Mammary epithelial cell (primary cell): ENCODE results near the gene GRK7.

Source experiments
- EZH2 ChIP-seq: IDR thresholded peaks from 2 replicates; pipeline ENCODE4 v1.6.1; 2012; ENCODE audit warnings: low read length, inconsistent platforms, borderline replicate concordance
- TF ChIP-seq, protein P1 (sequence below), 2 donors: IDR thresholded peaks in 1 of 2; conservative IDR thresholded peaks in 1 of 2; 2 replicates each; pipeline ENCODE4 v1.5.1; 2011 to 2012; ENCODE audit warnings: inconsistent platforms in 2 of 2, low read length in 2 of 2, mild to moderate bottlenecking in 2 of 2, control low read depth in 1 of 2, low read depth in 1 of 2; ENCODE audit not compliant: insufficient read depth in 1 of 2; ENCODE audit errors: extremely low read depth in 1 of 2

DNA sequence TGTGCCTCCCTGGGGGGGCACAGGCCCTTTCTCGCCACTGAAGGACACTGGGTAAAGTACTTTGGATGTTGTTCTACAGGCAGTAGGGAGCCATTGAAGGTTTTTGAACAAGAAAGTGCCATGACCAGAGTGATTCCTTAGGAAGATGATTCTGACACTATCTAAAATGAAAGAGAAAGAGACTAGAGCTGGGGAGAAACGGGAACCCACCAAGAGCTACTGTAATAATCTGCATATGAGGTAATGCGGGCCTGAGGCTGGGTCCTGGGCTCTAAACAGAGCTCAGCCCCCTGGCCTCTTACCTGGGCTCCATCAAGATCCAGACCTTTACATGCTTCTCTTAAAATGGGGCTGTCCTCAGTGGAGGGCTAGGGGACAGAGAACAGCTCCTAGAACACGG, 24.9 kb downstream of the GRK7 start:
- TF ChIP-seq, protein P1, sequence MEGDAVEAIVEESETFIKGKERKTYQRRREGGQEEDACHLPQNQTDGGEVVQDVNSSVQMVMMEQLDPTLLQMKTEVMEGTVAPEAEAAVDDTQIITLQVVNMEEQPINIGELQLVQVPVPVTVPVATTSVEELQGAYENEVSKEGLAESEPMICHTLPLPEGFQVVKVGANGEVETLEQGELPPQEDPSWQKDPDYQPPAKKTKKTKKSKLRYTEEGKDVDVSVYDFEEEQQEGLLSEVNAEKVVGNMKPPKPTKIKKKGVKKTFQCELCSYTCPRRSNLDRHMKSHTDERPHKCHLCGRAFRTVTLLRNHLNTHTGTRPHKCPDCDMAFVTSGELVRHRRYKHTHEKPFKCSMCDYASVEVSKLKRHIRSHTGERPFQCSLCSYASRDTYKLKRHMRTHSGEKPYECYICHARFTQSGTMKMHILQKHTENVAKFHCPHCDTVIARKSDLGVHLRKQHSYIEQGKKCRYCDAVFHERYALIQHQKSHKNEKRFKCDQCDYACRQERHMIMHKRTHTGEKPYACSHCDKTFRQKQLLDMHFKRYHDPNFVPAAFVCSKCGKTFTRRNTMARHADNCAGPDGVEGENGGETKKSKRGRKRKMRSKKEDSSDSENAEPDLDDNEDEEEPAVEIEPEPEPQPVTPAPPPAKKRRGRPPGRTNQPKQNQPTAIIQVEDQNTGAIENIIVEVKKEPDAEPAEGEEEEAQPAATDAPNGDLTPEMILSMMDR (conservative IDR thresholded peaks at IDR 0.05 in 1 of 2, IDR thresholded peaks at IDR 0.05 in 1 of 2; ENCODE audit: extremely low read depth in 1 of 2, insufficient read depth in 1 of 2, low read depth in 1 of 2, low read length in 2 of 2) = no peak
- TF ChIP-seq EZH2 = no peak
